KG1 (cell line): ENCODE results near the gene CNPY1.
"Not testable (repeated sequence)": the region's sequence is repeated elsewhere in the genome, so short reads cannot be mapped to it uniquely, and the experiment has no call there.

Source experiments
- DNase-seq: peaks from one replicate; lab custom pipeline; 2025; lab: John Stamatoyannopoulos, UW

Gene CNPY1

DNA sequence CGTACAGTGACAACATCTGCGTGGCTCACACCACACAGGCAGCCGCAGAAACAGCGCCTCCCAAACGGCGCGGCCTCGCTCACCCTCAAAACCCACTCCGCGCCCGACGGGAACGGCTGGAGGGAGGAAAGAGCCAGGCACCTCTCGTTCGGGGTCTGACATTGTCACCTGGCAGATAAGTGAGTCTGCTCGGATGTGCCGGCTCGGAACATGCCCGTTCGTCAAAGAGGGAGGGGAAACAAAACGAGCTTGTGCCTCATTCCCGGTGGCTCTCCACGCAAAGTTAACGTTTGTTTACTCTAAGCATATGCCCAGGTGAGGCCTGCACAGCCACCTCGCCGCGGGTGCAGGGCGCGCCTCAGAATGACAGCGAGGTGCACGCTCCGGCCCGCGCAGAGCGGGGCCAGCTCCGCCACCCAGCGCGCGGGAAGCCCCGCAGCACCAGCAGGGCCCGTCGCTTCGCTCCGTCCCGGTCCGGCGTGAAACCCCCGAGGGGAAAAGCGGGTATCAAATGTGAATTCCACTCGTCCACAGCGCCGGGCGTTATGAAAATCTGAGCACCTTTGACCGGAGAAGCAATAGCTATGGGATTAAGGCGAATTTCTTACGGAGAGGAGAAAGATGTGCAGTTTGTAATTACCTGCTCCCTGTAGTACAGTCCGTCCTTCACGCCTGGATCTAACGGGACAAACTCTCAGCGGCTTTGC lies 13.1 kb downstream of the CNPY1 start:
- DNase-seq = no peak

- no peak for DNase-seq
Measured at GRCh38 chr7:155532792-155533119, 13.6 kb downstream of the CNPY1 start.

- no peak for DNase-seq
Measured at GRCh38 chr7:155531681-155532080, 14.7 kb downstream of the CNPY1 start.

DNA sequence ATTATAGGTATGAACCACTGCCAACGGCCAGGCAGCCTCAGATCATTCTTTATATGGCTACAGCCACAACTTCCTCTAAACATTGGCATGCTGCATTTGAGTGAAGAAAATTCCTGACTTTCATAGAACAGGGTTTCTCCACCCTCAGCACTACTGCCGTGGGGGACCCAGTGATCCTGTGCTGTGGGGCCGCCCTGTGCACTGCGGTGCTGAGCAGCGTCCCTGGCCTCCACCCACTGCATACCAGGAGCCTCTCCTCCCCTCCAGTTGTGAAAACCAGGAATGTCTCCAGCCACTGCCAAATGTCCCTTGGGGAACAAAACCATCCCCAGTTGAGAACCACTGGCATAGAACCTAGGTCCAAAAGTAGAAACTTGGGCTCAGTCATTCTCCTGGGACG lies 15.8 kb downstream of the CNPY1 start:
- DNase-seq = no peak

DNA sequence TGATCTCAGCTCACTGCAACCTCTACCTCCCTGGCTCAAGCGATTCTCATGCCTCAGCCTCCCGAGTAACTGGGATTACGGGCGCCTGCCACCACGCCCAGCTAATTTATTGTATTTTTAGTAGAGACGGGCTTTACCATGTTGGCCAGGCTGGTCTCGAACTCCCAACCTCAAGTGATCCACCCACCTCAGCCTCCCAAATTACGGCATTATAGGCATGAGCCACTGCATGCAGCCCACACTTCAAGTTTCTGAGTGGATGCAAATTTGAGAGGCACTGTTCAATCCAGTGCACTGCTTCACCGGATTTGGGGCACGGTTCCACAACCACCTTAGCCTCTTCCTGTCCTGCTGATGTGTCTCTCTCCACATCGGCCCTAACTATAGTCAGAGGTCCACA lies 16.5 kb downstream of the CNPY1 start:
- DNase-seq = no peak

DNA sequence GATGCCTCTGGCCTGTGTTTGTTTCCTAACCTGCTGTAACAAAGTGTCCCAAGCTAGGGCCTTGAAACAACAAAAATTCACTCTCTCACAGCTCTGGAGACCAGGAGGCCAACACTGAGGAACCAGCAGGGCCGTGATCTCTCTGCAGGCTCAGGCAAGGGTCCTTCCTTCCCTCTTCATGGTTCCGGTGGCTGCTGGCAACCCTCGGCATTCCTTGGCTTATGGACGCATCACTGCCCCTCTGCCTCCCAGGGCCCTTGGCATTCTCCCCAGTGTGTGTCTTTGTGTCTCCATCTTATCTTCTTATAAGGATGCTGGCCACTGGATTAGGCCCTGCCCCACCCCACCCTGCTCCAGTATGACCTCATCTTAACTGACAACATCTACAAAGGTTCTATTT lies 17.0 kb downstream of the CNPY1 start:
- no peak for DNase-seq

DNA sequence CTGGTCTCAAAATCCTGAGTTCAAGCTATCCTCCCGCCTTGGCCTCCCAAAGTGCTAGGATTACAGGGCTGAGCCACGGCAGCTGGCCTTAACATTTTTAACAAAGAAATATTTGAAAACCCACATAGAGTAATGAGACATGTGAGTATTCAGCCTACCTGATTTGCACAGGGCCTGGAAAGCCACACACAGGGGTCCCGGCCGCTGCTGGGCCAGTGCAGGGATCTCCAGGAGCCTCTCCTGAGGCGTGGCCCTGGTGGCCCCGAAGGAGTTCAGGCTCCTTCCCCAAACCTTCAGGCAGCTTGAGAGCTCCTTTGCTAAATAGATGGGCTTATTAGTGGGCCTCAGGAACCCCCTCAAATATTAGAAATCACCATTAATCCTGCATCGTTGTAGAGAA lies 18.7 kb downstream of the CNPY1 start:
- DNase-seq = no peak

GRCh38 chr7:155526225-155526624 lies 20.1 kb downstream of the CNPY1 start:
- no peak for DNase-seq

- DNase-seq = no peak
Measured at GRCh38 chr7:155524018-155524556, 22.3 kb downstream of the CNPY1 start.

DNA sequence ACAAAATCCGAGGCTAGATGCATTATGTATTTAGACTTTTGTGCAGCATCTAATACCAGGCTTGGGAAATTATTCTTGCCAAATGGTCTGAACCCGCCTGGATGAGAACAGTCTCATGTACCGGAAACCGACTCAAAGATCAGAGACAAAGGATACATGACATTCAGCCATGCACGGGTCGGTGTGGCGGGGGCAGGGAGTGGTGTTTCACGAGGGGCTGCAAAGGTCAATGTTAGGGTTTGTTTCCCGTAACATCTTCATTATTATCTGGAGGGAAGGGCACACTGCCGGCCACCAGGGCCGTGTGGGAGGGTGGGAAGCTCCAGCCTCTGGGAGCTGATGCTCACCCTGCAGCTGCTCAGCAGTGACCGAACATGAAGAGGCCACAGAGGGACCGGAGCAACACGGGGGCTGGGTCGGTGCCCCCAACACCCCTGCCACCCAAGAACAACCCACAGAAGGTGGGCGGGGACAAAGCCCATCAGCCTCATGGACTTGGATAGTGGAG lies 23.1 kb downstream of the CNPY1 start:
- DNase-seq = no peak

- no peak for DNase-seq
Measured at GRCh38 chr7:155521743-155522398, 24.5 kb downstream of the CNPY1 start.

DNA sequence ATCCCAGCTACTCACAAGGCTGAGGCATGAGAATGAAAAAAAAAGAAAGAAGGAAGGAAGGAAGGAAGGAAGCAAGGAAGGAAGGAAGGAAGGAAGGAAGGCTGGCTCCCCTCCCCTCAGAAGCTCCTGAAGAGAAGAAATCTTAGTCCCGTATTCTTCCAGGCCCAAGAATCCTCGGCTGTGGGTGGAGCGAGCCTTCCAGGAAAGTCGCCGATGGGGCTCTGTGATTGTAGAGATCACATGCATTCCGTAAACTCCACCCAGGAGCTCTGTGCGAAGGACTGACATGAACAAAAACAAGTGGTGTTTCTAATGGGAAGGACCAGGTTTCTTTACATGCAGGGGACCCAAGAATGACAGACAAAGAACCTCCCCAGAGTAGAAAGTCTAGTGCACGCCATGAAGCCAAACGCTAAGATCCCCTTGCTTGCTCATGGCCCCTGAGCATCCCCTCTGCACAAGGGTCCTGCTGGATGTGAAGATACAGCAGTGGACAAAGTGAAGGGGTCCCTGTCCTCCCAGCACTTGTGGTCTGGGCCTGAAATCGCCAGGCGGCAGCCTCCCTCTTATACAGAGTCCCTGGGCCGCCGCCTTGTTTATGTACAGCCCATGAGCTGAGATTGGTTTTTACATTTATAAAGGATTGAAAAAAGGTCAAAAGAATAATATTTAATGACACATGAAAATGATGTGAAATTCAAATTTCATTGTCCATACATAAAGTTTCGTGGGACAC lies 25.2 kb downstream of the CNPY1 start:
- no peak for DNase-seq

DNA sequence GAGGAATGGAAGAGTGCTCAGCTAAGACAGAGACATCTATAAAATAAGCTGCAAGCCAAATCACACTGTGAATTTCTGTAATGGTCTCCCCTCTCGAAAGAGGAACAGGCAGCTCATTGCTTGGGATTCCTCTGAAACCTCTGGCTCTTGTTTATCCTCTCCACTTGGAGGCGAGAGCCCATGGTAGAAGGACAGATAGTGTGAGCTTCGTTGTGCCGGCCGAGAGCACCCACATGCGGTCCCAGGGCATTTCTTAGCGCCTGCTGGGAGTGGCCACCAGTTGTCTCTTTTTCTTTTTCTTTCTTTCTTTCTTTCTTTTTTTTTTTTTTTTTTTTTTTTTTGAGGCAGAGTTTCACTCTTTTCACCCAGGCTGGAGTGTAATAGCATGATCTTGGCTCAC lies 26.2 kb downstream of the CNPY1 start:
- no peak for DNase-seq

- DNase-seq = not testable (repeated sequence)
Measured at GRCh38 chr7:155519358-155519757, 27.0 kb downstream of the CNPY1 start.

- no peak for DNase-seq
Measured at GRCh38 chr7:155518633-155519032, 27.7 kb downstream of the CNPY1 start.

- no peak for DNase-seq
Measured at GRCh38 chr7:155517969-155518368, 28.4 kb downstream of the CNPY1 start.

DNA sequence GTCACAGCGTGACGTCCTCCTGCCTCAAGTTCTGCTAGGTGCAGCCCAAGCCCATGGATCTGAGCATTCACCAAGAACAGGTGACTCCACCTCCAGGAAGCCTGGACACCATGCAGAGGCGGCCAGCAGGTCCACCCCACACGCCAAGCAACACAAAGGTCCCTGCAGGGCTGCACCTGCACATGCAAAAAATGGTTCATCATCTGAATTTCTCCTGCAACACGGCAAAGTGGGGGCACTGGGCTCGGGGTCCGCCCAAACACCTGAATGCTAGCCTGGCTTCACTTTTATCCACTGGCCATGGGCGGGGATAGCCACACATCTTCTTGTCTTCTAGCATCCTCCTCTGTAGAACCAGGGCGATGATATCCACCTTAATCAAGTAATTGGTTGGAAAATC lies 28.9 kb downstream of the CNPY1 start:
- DNase-seq = no peak

DNA sequence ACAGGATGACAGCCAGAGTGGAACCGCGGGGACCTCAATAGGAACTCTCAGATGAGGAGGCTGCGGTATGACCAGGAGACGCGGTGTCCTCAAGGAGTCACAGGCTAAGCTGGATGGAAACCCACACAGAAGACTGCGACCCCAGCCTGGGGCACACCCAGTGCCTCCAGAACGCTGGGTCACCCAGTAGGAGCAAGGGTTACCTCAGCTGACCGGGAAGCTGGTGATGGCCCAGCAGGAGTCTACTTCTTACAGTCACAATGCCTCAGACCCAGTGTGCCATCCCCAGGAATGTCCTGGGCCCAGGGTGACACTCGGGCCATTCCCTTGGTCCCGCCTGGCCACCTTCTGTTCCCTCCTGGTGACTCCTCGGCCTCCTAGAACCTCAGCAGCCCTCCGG lies 29.9 kb downstream of the CNPY1 start:
- DNase-seq = no peak

DNA sequence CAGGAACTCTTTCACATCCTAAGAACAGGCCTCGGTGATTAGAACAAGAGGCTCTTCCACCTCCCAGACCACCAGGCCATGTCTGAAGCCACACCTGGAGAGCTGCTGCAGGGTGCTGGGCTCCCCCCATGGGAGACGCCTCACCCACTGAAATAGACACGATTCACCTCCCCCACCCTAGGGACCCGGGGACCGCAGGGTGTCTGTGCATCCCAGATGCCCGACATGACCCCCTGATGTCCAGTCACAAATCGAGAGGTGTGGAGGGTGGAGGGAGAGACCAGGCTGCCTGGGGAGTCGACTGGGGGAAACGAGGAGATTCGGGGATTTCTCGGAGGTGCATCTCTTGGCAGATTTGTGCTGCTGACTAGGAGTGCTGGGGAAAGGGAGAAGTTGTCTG lies 31.0 kb downstream of the CNPY1 start:
- no peak for DNase-seq

DNA sequence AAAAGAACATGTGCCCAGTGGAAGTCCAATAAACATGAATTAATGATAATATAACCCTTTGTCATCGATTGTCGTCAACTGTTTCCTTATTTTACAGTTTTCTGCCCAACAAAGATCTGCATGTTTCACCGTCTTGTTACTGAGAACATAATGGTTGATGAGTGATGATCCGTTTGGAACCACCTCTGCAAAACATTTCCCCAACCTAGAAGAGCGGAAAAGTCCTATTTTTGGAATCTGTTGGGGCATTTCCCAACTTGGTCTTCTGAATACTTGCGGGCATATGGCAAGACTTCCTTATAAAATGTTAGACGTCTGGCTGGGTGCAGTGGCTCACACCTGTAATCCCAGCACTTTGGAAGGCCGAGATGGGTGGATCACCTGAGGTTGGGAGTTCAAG lies 32.1 kb downstream of the CNPY1 start:
- no peak for DNase-seq

- DNase-seq = no peak
Measured at GRCh38 chr7:155513543-155514285, 32.6 kb downstream of the CNPY1 start.

- DNase-seq = no peak
Measured at GRCh38 chr7:155512246-155512887, 34.0 kb downstream of the CNPY1 start.
